ENCODE results near the gene PPP1R26. TPM values are rescaled to one million over a fixed set of nuclear protein-coding genes. Genes with fewer than 3 reads are reported as not detected.
A peak's percentile ranks its signal among the peaks of the same experiment; 100 is the strongest.
"Not testable (repeated sequence)": the region's sequence is repeated elsewhere in the genome, so short reads cannot be mapped to it uniquely, and the experiment has no call there.

The PPP1R26 gene
- total and polyA plus RNA-seq, 12 donors: 3.3 to 34.8 (median 15.8) TPM

- intact Hi-C loops (cut with DNase I): no loop called here
- H3K27me3 ChIP-seq: no peaks in the 10 kb centered on the region
- no peaks in the 10 kb centered on the region for H3K36me3 ChIP-seq (replicated peaks in 1 of 2)
- H3K4me3 ChIP-seq: no peak overlapping the region
- no peak for DNase-seq
- H3K4me1 ChIP-seq (replicated peaks in 1 of 2): no peaks in the 10 kb centered on the region
- WGBS, 4 donors: 81 to 85% (median 85%) methylated on average over 12 of the region's 12 CpGs
- H3K27ac ChIP-seq: no peak overlapping the region
- H3K9me3 ChIP-seq (replicated peaks in 1 of 3): no peaks in the 10 kb centered on the region
- TF ChIP-seq POLR2A (IDR thresholded peaks at IDR 0.05): no peak
- no peak for TF ChIP-seq CTCF (IDR thresholded peaks at IDR 0.05)
These were observed 39.7 kb upstream of the PPP1R26 start for GRCh38 chr9:135439916-135440315.

GRCh38 chr9:135440620-135441019, 39.0 kb upstream of the PPP1R26 start:
- 79 to 93% (median 81%) methylated on average over 10 of the region's 10 CpGs for WGBS, 4 donors
- H3K27me3 ChIP-seq: no peaks in the 10 kb centered on the region
- no peak for DNase-seq
- no peaks in the 10 kb centered on the region for H3K9me3 ChIP-seq (replicated peaks in 1 of 3)
- no peak overlapping the region for H3K4me3 ChIP-seq
- no peak for TF ChIP-seq POLR2A (IDR thresholded peaks at IDR 0.05)
- TF ChIP-seq CTCF (IDR thresholded peaks at IDR 0.05): no peak
- intact Hi-C loops (cut with DNase I): no loop called here
- no peaks in the 10 kb centered on the region for H3K36me3 ChIP-seq (replicated peaks in 1 of 2)
- H3K4me1 ChIP-seq (replicated peaks in 1 of 2): no peaks in the 10 kb centered on the region
- H3K27ac ChIP-seq: no peak overlapping the region

- not testable (repeated sequence) for H3K4me3 ChIP-seq, H3K27me3 ChIP-seq
- peak in 6 of 7 donors; percentile 22 to 64 (median 26) for DNase-seq
These were observed 38.2 kb upstream of the PPP1R26 start for GRCh38 chr9:135441105-135442071.

GRCh38 chr9:135442075-135442474, 37.5 kb upstream of the PPP1R26 start:
- 71 to 83% (median 76%) methylated on average over 10 of the region's 10 CpGs for WGBS, 4 donors
- H3K27me3 ChIP-seq: no peaks in the 10 kb centered on the region

More at GRCh38 chr9:135441105-135442071, 38.2 kb upstream of the PPP1R26 start:
- H3K9me3 ChIP-seq (replicated peaks in 1 of 3); H3K4me1 ChIP-seq (replicated peaks in 1 of 2); intact Hi-C loops (cut with DNase I); H3K36me3 ChIP-seq (replicated peaks in 1 of 2); H3K27ac ChIP-seq: not testable (repeated sequence)
- WGBS, 4 donors: 52 to 56% (median 53%) methylated on average over 20 to 23 of the region's 23 CpGs

More at GRCh38 chr9:135442075-135442474, 37.5 kb upstream of the PPP1R26 start:
- no peaks in the 10 kb centered on the region for H3K4me1 ChIP-seq (replicated peaks in 1 of 2)
- no peak for TF ChIP-seq POLR2A (IDR thresholded peaks at IDR 0.05)
- TF ChIP-seq CTCF (IDR thresholded peaks at IDR 0.05): no peak
- intact Hi-C loops (cut with DNase I): no loop called here
- no peak for DNase-seq
- H3K36me3 ChIP-seq (replicated peaks in 1 of 2): no peaks in the 10 kb centered on the region
- H3K9me3 ChIP-seq (replicated peaks in 1 of 3): no peaks in the 10 kb centered on the region
- H3K4me3 ChIP-seq: no peak overlapping the region
- no peak overlapping the region for H3K27ac ChIP-seq
